Adrenal gland (tissue), 19 donors: ENCODE results near the gene NAALAD2. TPM values are rescaled to one million over a fixed set of nuclear protein-coding genes. Genes with fewer than 3 reads are reported as not detected.
"Not testable (repeated sequence)": the region's sequence is repeated elsewhere in the genome, so short reads cannot be mapped to it uniquely, and the experiment has no call there.

ENCODE experiments used
- DNase-seq, 7 donors: peaks; one replicate each; pipeline ENCODE4 v3.0.0-alpha.2; 2019 to 2020
- H3K27ac ChIP-seq, 5 donors: fragments of 200-600 bp; sonication (generic) in 4 of 5; 1 replicate in 3 of 5; 2 replicates in 2 of 5; pipeline versions ENCODE4 v1.5.1 to v1.8.0; 2016 to 2020; ENCODE audit warnings: mild to moderate bottlenecking in 1 of 5
- H3K27me3 ChIP-seq: fragments of 200-600 bp; 2 replicates; pipeline ENCODE4 v1.8.0; 2021
- H3K36me3 ChIP-seq, 2 donors: fragments of 200-600 bp; replicated peaks in 1 of 2; 1 replicate in 1 of 2; 2 replicates in 1 of 2; pipeline versions ENCODE4 v1.5.1 to v1.8.0; 2018 to 2022
- H3K4me1 ChIP-seq, 2 donors: fragments of 200-600 bp; replicated peaks in 1 of 2; 1 replicate in 1 of 2; 2 replicates in 1 of 2; pipeline versions ENCODE4 v1.5.1 to v1.8.0; 2018 to 2021
- H3K4me3 ChIP-seq, 4 donors: fragments of 200-600 bp; sonication (generic) in 3 of 4; one replicate each; pipeline ENCODE4 v1.5.1; 2016 to 2018
- H3K9me3 ChIP-seq, 3 donors: fragments of 200-600 bp; sonication (generic) in 1 of 3; replicated peaks in 1 of 3; 1 replicate in 2 of 3; 2 replicates in 1 of 3; pipeline versions ENCODE4 v1.5.1 to v1.8.0; 2016 to 2021
- CTCF ChIP-seq, 6 experiments: fragments of 450-650 bp in 4 of 6; fragments of 200-600 bp in 2 of 6; sonication (generic) in 1 of 6; IDR thresholded peaks; 1 replicate in 5 of 6; 2 replicates in 1 of 6; pipeline versions ENCODE4 v1.5.1 to v1.8.0; 2016 to 2021; ENCODE audit warnings: antibody characterized with exemption in 6 of 6, mild to moderate bottlenecking in 2 of 6, moderate library complexity in 1 of 6
- POLR2A ChIP-seq, 2 donors: fragments of 450-650 bp; IDR thresholded peaks; one replicate each; pipeline ENCODE4 v1.6.1; 2017; ENCODE audit warnings: antibody characterized with exemption in 2 of 2, mild to moderate bottlenecking in 2 of 2, moderate library complexity in 1 of 2
- WGBS, 4 donors: extraction: QIAGEN DNeasy Blood & Tissue Kit in 2 of 4; methylation state at CpG; one replicate each; pipeline versions ENCODE4 v1.1.5 to v1.1.7; 2013 to 2017; 5-methylcytosine and 5-hydroxymethylcytosine counted together
- intact Hi-C, 2 donors: fragments of 100-400 bp; cut with DNase I; formaldehyde crosslinking; loops; one replicate each; pipeline versions ENCODE4 v1.14.1 to v1.15.0; 2022 to 2023
- long read RNA-seq, 10 donors: library from polyadenylated mRNA in 3 of 10; unstranded in 2 of 10; stranded (forward) in 1 of 10; transcript quantifications; one replicate each; pipeline ENCODE4 v2.0.0 and lab custom pipeline, GENCODE V29; 2021 to 2026
- polyA plus RNA-seq, 3 donors: library from polyadenylated mRNA; stranded (reverse); fragments of 200-250 nt in 2 of 3; fragments of 350-450 nt in 1 of 3; fragmentation: Illumina TruSeq in 1 of 3; extraction: RNeasy Lipid Tissue Mini Kit (QIAGEN cat#74804) in 1 of 3; gene quantifications; one replicate each; pipeline ENCODE4 v1.2.3, GENCODE V29; 2013 to 2014
- total RNA-seq, 9 donors: library from RNA; depleted of rRNA in 4 of 9; stranded (reverse); fragments of >200 nt in 4 of 9; fragments of 120-200 nt in 1 of 9; fragmentation: NEBNext Ultra II Directional in 1 of 9; extraction: Animal tissue kit (Norgen Biotek cat#: 25700) in 1 of 9; gene quantifications; one replicate each; pipeline versions ENCODE4 v1.1.0 to v1.2.4, GENCODE V29; 2013 to 2023
- donor health status: healthy with polysubstance abuse.
- donor health status: Bipolar disorder and iron deficiency.
- donor health status: DM: yes; HTN: yes; CAD: no.
- donor health status: DM: no; HTN: no; CAD: no.
- donor health status: DM: no; HTN: no; CAD: no.
- donor health status: DM: yes; HTN: yes; CAD: no.

NAALAD2 gene
- 10 to 100 TPM in 5 of 9 donors, 1 to 10 TPM in 4; 6.0 to 43.0 (median 11.4) TPM for total RNA-seq
- 10 to 100 TPM; 11.8 to 33.1 (median 18.5) TPM for polyA plus RNA-seq
- long read RNA-seq, donor 1, partial matches to known transcripts, result 0 of 3 reads
- long read RNA-seq, donor 1, other reads (novel, unspliced or antisense), result 0 of 3 reads
- long read RNA-seq, donor 2, partial matches to known transcripts, result 18 of 19 reads
- long read RNA-seq, donor 2, other reads (novel, unspliced or antisense), result 0 of 19 reads
- long read RNA-seq, donor 3, partial matches to known transcripts, result 0 of 1 reads
- long read RNA-seq, donor 3, other reads (novel, unspliced or antisense), result 0 of 1 reads
- long read RNA-seq, donor 4, partial matches to known transcripts, result 7 of 13 reads
- long read RNA-seq, donor 4, other reads (novel, unspliced or antisense), result 3 of 13 reads
- long read RNA-seq, donor 5, partial matches to known transcripts, result 4 of 6 reads
- long read RNA-seq, donor 5, other reads (novel, unspliced or antisense), result 1 of 6 reads
- long read RNA-seq, donor 6, partial matches to known transcripts, result 6 of 9 reads
- long read RNA-seq, donor 6, other reads (novel, unspliced or antisense), result 1 of 9 reads
- long read RNA-seq, donor 7, partial matches to known transcripts, result 8 of 9 reads
- long read RNA-seq, donor 7, other reads (novel, unspliced or antisense), result 0 of 9 reads
- long read RNA-seq, donor 8, transcript NAALAD2-210 (19 exons, 3,600 nt), result major isoform, 5 of 6 reads
- long read RNA-seq, donor 8, partial matches to known transcripts, result 0 of 6 reads
- long read RNA-seq, donor 8, other reads (novel, unspliced or antisense), result 0 of 6 reads
- long read RNA-seq, donor 9, partial matches to known transcripts, result 5 of 9 reads
- long read RNA-seq, donor 9, other reads (novel, unspliced or antisense), result 0 of 9 reads
- long read RNA-seq, donor 10, partial matches to known transcripts, result 0 of 2 reads
- long read RNA-seq, donor 10, other reads (novel, unspliced or antisense), result 0 of 2 reads

GRCh38 chr11:90134478-90135003, at the start of gene NAALAD2:
Gene NAALAD2, plus strand, starts transcription at chr11:90134663. Its CDS starts 96 bp downstream, at chr11:90134759.
- H3K4me3 ChIP-seq, result peak within 1 kb of the TSS in 3 of 4 donors; percentile 63 to 85 (median 74)
- TF ChIP-seq POLR2A (IDR thresholded peaks at IDR 0.05) (peak; percentile 1 to 58), CTCF (IDR thresholded peaks at IDR 0.05) (no peak)
- no peaks in the 10 kb centered on the region for H3K27me3 ChIP-seq
- H3K4me1 ChIP-seq, result peaks cover 0 to 10% of the 10 kb centered on the region in 2 donors
- peak within 1 kb of the TSS in 4 of 5 donors; percentile 2 to 77 (median 65) for H3K27ac ChIP-seq
- H3K9me3 ChIP-seq, result peaks cover 0 to 7% (median 0%) of the 10 kb centered on the region in 3 donors
- DNase-seq, result peak; percentile 48 to 79 (median 73)
- intact Hi-C loops, result no loop called here
- WGBS, 4 donors, result 0 to 2% (median 1%) methylated on average over 13 to 25 of the region's 25 CpGs
- no peaks in the 10 kb centered on the region for H3K36me3 ChIP-seq

GRCh38 chr11:90085650-90086049, 48.8 kb upstream of the NAALAD2 start, which contains the start of gene UBTFL1:
Gene UBTFL1, plus strand, starts transcription at chr11:90085950. Its CDS starts 0 bp downstream, at chr11:90085950.
- H3K27me3 ChIP-seq, intact Hi-C loops, H3K36me3 ChIP-seq, DNase-seq, H3K27ac ChIP-seq, H3K9me3 ChIP-seq, H3K4me3 ChIP-seq, H3K4me1 ChIP-seq: not testable (repeated sequence)
- 53% methylated on average over 2 of the region's 3 CpGs; no CpG with 5 or more reads in 3 of the 4 donors for WGBS, 4 donors

GRCh38 chr11:90088731-90089130, 45.7 kb upstream of the NAALAD2 start:
- H3K27me3 ChIP-seq, intact Hi-C loops, H3K4me3 ChIP-seq, H3K4me1 ChIP-seq, H3K27ac ChIP-seq, H3K9me3 ChIP-seq, H3K36me3 ChIP-seq, DNase-seq: not testable (repeated sequence)
- 53 to 100% (median 61%) methylated on average over 1 to 2 of the region's 2 CpGs for WGBS, 4 donors

GRCh38 chr11:90095230-90095924, 39.1 kb upstream of the NAALAD2 start:
- H3K27ac ChIP-seq, H3K36me3 ChIP-seq, DNase-seq, H3K4me3 ChIP-seq, H3K27me3 ChIP-seq, H3K4me1 ChIP-seq, intact Hi-C loops, H3K9me3 ChIP-seq: not testable (repeated sequence)
- WGBS, 4 donors, result 87 to 95% (median 92%) methylated on average over 15 to 23 of the region's 28 CpGs

GRCh38 chr11:90098261-90098660, 36.2 kb upstream of the NAALAD2 start:
- H3K27me3 ChIP-seq, H3K4me1 ChIP-seq, intact Hi-C loops, H3K9me3 ChIP-seq, DNase-seq, H3K36me3 ChIP-seq, H3K27ac ChIP-seq, H3K4me3 ChIP-seq: not testable (repeated sequence)
- 71 to 84% (median 80%) methylated on average over 4 of the region's 4 CpGs for WGBS, 4 donors
